Fibroblast of gingiva (primary cell): ENCODE results near the gene USP46.
A peak's percentile ranks its signal among the peaks of the same experiment; 100 is the strongest.

ENCODE experiments used
- DNase-seq: peaks from one replicate; pipeline ENCODE4 v3.0.0-alpha.2; 2011; ENCODE audit warnings: low read depth

USP46 gene

GRCh38 chr4:52573551-52573950 is 85.5 kb downstream of the USP46 start:
- no peak for DNase-seq

- peak; percentile 45 for DNase-seq
Observed at GRCh38 chr4:52572936-52573485, 86.1 kb downstream of the USP46 start.

GRCh38 chr4:52568351-52568750 is 90.8 kb downstream of the USP46 start:
- DNase-seq: no peak

GRCh38 chr4:52566136-52567031 is 92.7 kb downstream of the USP46 start:
- no peak for DNase-seq

GRCh38 chr4:52560844-52561280 is 98.2 kb downstream of the USP46 start:
- DNase-seq: no peak

- DNase-seq: no peak
Observed at GRCh38 chr4:52555356-52555716, 103.8 kb downstream of the USP46 start.

- no peak for DNase-seq
Observed at GRCh38 chr4:52554612-52555355, 104.3 kb downstream of the USP46 start.

- no peak for DNase-seq
Observed at GRCh38 chr4:52552778-52553177, 106.3 kb downstream of the USP46 start.

- DNase-seq: no peak
Observed at GRCh38 chr4:52551487-52551886, 107.6 kb downstream of the USP46 start.

GRCh38 chr4:52550186-52550585 is 108.9 kb downstream of the USP46 start:
- no peak for DNase-seq

GRCh38 chr4:52548818-52549570 is 110.1 kb downstream of the USP46 start:
- no peak for DNase-seq

GRCh38 chr4:52546449-52546848 is 112.7 kb downstream of the USP46 start:
- no peak for DNase-seq

GRCh38 chr4:52545099-52546069 is 113.7 kb downstream of the USP46 start:
- peak; percentile 56 for DNase-seq
